ENCODE measurements around the gene PRXL2C.

DNA sequence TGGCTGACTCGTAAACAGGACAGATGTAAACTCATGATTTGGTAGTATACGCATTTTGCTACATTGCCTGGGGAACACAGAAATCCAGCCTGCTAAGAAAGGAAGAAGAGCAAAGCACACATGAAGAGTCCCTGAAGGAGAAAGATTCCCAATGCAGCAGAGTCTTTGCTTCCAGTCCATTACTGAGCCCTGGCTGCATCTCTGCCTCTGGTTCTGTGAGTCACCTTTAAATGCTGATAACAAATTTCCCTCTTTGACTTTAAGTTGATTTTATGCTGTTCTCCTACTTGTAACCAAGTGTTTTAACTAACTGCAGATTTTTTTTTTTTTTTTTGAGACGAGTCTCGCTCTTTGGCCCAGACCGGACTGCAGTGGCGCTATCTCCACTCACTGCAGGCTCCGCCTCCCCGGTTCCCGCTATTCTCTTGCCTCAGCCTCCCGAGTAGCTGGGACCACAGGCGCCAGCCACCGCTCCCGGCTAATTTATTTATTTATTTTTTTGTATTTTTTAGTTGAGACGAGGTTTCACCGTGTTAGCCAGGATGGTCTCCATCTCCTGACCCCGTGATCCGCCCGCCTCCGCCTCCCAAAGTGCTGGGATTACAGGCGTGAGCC is 8.5 kb upstream of the PRXL2C start:
- TF ChIP-seq CTCF (conservative IDR thresholded peaks at IDR 0.05; ENCODE audit: low read length) (no peak), EZH2phosphoT487 (IDR thresholded peaks at IDR 0.05; ENCODE audit: borderline replicate concordance, low read depth, low read length) (no peak)
